ENCODE results near the gene ZNF317. TPM values are rescaled to one million over a fixed set of nuclear protein-coding genes. Genes with fewer than 3 reads are reported as not detected.

ZNF317 gene
- total RNA-seq, 6 donors from 2014 or later, result 15.9 to 39.8 (median 25.0) TPM

GRCh38 chr19:9139609-9140158, 513 bp upstream of the ZNF317 start:
- H3K4me3 ChIP-seq, result peak overlapping the region; percentile 65 to 92 (median 78)
- H3K27me3 ChIP-seq, result no peaks in the 10 kb centered on the region
- DNase-seq (no peak), ATAC-seq (ENCODE audit: low FRiP score in 2 of 2) (no peak)
- 32 to 33% methylated on average over 8 of the region's 8 CpGs for WGBS, 2 donors
- peaks cover 15 to 24% (median 18%) of the 10 kb centered on the region in 4 donors for H3K4me1 ChIP-seq
- TF ChIP-seq POLR2AphosphoS5 (IDR thresholded peaks at IDR 0.05) (no peak), EP300 (IDR thresholded peaks at IDR 0.05) (no peak), POLR2A (IDR thresholded peaks at IDR 0.05) (no peak)
- TF ChIP-seq, protein P1, sequence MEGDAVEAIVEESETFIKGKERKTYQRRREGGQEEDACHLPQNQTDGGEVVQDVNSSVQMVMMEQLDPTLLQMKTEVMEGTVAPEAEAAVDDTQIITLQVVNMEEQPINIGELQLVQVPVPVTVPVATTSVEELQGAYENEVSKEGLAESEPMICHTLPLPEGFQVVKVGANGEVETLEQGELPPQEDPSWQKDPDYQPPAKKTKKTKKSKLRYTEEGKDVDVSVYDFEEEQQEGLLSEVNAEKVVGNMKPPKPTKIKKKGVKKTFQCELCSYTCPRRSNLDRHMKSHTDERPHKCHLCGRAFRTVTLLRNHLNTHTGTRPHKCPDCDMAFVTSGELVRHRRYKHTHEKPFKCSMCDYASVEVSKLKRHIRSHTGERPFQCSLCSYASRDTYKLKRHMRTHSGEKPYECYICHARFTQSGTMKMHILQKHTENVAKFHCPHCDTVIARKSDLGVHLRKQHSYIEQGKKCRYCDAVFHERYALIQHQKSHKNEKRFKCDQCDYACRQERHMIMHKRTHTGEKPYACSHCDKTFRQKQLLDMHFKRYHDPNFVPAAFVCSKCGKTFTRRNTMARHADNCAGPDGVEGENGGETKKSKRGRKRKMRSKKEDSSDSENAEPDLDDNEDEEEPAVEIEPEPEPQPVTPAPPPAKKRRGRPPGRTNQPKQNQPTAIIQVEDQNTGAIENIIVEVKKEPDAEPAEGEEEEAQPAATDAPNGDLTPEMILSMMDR (IDR thresholded peaks at IDR 0.05), result no peak
- H3K27ac ChIP-seq, result peak overlapping the region in 3 of 4 donors; percentile 90 to 91 (median 90)
- H3K36me3 ChIP-seq, result peaks cover 0 to 2% (median 0%) of the 10 kb centered on the region in 4 donors
- H3K9me3 ChIP-seq, result peaks cover 2 to 7% (median 6%) of the 10 kb centered on the region in 4 donors

DNA sequence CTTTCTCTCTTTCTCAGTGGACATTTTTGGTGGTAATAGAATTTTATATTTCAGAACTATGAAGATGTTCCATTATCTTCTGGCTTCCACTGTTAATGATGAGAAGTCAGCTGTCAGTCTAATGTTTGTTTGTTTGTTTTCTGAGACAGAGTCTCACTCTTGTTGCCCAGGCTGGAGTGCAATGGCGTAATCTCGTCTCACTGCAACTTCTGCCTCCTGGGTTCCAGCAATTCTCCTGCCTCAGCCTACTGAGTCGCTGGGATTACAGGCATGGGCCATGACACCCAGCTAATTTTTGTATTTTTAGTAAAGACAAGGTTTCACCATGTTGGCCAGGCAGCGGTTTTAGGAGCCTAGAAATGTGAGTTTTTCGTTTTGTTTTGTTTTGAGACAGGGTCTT, 4.7 kb downstream of the ZNF317 start:
- TF ChIP-seq EP300 (IDR thresholded peaks at IDR 0.05) (no peak), POLR2A (IDR thresholded peaks at IDR 0.05) (no peak), POLR2AphosphoS5 (IDR thresholded peaks at IDR 0.05) (no peak)
- TF ChIP-seq, protein P1 (IDR thresholded peaks at IDR 0.05), result no peak
- Histone ChIP-seq H3K9me3 (peaks cover 17 to 21% (median 21%) of the 10 kb centered on the region in 4 donors), H3K36me3 (peaks cover 0 to 26% (median 1%) of the 10 kb centered on the region in 4 donors), H3K4me1 (peaks cover 12 to 20% (median 14%) of the 10 kb centered on the region in 4 donors), H3K4me3 (no peak overlapping the region), H3K27ac (no peak overlapping the region), H3K27me3 (no peaks in the 10 kb centered on the region)
- ATAC-seq (ENCODE audit: low FRiP score in 2 of 2) (no peak), DNase-seq (no peak)
- 97 to 100% methylated on average over 5 of the region's 5 CpGs for WGBS, 2 donors

DNA sequence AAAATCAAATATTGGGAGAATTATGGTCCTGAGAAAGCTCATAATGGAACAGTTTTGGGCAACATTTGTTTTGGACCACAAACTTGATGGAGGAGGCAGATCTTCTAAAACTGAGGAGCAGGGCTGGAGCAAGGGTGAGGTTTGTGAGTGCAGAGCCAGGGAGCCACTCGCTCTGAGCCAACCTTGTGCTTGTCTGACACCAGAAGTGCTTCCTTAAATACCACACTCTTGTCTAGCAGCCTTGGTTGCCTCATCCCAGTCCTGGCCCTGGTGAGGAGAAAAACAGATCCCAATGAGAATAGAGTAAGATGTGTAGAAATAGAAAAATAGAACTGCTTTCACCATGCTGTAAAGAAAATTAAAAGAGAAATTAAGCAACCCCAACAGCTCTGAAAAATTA, 6.7 kb downstream of the ZNF317 start:
- ATAC-seq (ENCODE audit: low FRiP score in 2 of 2) (no peak), DNase-seq (no peak)
- H3K36me3 ChIP-seq, result peaks cover 0 to 26% (median 1%) of the 10 kb centered on the region in 4 donors
- peaks cover under 1 to 6% (median 4%) of the 10 kb centered on the region in 4 donors for H3K4me1 ChIP-seq
- no peak overlapping the region for H3K27ac ChIP-seq
- no peak overlapping the region for H3K4me3 ChIP-seq
- H3K9me3 ChIP-seq, result peaks cover 17 to 30% (median 22%) of the 10 kb centered on the region in 4 donors
- TF ChIP-seq EP300 (IDR thresholded peaks at IDR 0.05) (no peak), POLR2AphosphoS5 (IDR thresholded peaks at IDR 0.05) (no peak), POLR2A (IDR thresholded peaks at IDR 0.05) (no peak)
- TF ChIP-seq, protein P1 (IDR thresholded peaks at IDR 0.05), result no peak
- 92 to 93% methylated on average over 1 of the region's 1 CpG for WGBS, 2 donors
- no peaks in the 10 kb centered on the region for H3K27me3 ChIP-seq

DNA sequence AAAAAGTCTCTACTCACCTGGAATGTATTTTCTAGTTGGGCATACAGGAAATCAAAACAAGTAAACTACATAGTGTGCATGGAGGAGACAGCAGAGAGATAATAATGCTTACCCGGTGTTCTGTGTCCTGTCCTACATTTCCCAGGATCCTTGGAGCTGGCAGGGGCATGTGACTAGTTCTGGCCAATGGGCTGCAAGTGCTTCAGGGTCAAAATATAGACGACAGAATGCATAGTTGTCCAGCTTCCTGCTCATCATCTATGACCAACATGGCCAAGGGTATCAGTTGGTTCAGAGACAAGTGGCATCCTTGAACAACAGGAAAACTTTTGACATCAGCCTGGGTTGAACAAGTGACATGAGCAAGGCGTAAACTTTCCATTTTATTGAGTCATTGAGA, 8.5 kb downstream of the ZNF317 start:
- TF ChIP-seq, protein P1 (IDR thresholded peaks at IDR 0.05), result no peak
- no peak for TF ChIP-seq POLR2A (IDR thresholded peaks at IDR 0.05)
- no peak for TF ChIP-seq EP300 (IDR thresholded peaks at IDR 0.05)
- TF ChIP-seq POLR2AphosphoS5 (IDR thresholded peaks at IDR 0.05), result no peak
- H3K27ac ChIP-seq, result no peak overlapping the region
- H3K4me3 ChIP-seq, result no peak overlapping the region
- H3K27me3 ChIP-seq, result no peaks in the 10 kb centered on the region
- no peaks in the 10 kb centered on the region for H3K4me1 ChIP-seq
- peaks cover 0 to 42% (median 10%) of the 10 kb centered on the region in 4 donors for H3K36me3 ChIP-seq
- WGBS, 2 donors, result 86 to 92% methylated on average over 3 of the region's 3 CpGs
- DNase-seq, result no peak
- peaks cover 17 to 41% (median 32%) of the 10 kb centered on the region in 4 donors for H3K9me3 ChIP-seq
- ATAC-seq (ENCODE audit: low FRiP score in 2 of 2), result no peak

DNA sequence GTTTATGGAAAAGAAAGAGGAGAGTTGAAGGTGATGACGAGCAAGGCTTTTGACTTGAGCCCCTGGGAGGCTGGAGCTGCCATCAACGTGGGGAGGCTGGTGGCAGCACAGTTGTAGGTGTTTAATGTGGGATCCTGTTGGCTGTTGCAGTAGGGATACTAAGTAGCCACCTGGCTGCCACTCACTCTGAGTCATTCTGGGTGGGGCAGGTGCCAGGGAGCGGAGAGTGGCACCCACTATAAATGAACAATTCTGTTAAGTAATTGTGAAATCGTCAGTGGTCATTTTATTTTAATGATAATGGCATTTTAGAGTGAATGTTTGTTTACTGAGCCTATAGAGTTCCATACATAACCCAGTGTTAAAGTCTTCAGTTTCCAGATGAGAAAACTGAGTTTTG, 9.8 kb downstream of the ZNF317 start:
- Histone ChIP-seq H3K36me3 (peaks cover 0 to 37% (median 11%) of the 10 kb centered on the region in 4 donors), H3K27ac (no peak overlapping the region), H3K9me3 (peaks cover 7 to 38% (median 31%) of the 10 kb centered on the region in 4 donors), H3K27me3 (no peaks in the 10 kb centered on the region), H3K4me1 (no peaks in the 10 kb centered on the region), H3K4me3 (no peak overlapping the region)
- ATAC-seq (ENCODE audit: low FRiP score in 2 of 2), result no peak
- TF ChIP-seq, protein P1 (IDR thresholded peaks at IDR 0.05), result no peak
- TF ChIP-seq POLR2A (IDR thresholded peaks at IDR 0.05), result no peak
- TF ChIP-seq EP300 (IDR thresholded peaks at IDR 0.05), result no peak
- TF ChIP-seq POLR2AphosphoS5 (IDR thresholded peaks at IDR 0.05), result no peak
- DNase-seq, result no peak
- 86 to 96% methylated on average over 4 of the region's 4 CpGs for WGBS, 2 donors
